HCT116 (cell line): ENCODE data around the gene INO80C. TPM values are rescaled to one million over a fixed set of nuclear protein-coding genes. Genes with fewer than 3 reads are reported as not detected.

Experiments used
- ATAC-seq: fragments of 200-7000 bp; cut with Tn5 transposase; 2 replicates; pipeline ENCODE4 v1.9.1; 2020; ENCODE audit warnings: mild to moderate bottlenecking, moderate library complexity
- BruUV-seq: library from RNA; stranded (reverse); fragments of 400-500 nt; replicated peaks from 2 replicates; lab custom pipeline; 2021; lab: Mats Ljungman, UMichigan
- CTCF ChIA-PET: fragments of 300-600 bp; sonication (Branson Sonifier 250); formaldehyde crosslinking; loops from one replicate; lab custom pipeline; 2021; ENCODE audit warnings: antibody characterized with exemption; lab: Charles Lee
- POLR2A ChIA-PET: fragments of 300-600, 350-600 bp; sonication (Branson Sonifier 250); formaldehyde crosslinking; loops from one replicate; lab custom pipeline; 2021; ENCODE audit warnings: antibody characterized with exemption; lab: Charles Lee
- RAD21 ChIA-PET, 2 experiments: fragments of 300-600 bp; sonication (Branson Sonifier 250); formaldehyde crosslinking; loops; one replicate each; lab custom pipeline; 2023; ENCODE audit warnings: low total read pairs in 2 of 2; ENCODE audit not compliant: uncharacterized antibody in 2 of 2, unreplicated experiment in 2 of 2, low non-redundant PET in 1 of 2; lab: Charles Lee
- DNase-seq: peaks from one replicate; pipeline ENCODE4 v3.0.0-alpha.2; 2010; ENCODE audit warnings: low read depth, low spot score
- H2AFZ ChIP-seq: fragments of 200-600 bp; shearing (Covaris generic), sonication (generic); 2 replicates; pipeline ENCODE4 v1.6.1; 2017; ENCODE audit warnings: low read depth, mixed run types, mixed read lengths, antibody characterized with exemption, low read length; ENCODE audit not compliant: poor library complexity, severe bottlenecking
- H3K27ac ChIP-seq: 2 replicates; pipeline ENCODE4 v1.5.1; 2012; ENCODE audit warnings: low read depth, low read length
- H3K27me3 ChIP-seq: fragments of 200-600 bp; sonication (generic); 2 replicates; pipeline ENCODE4 v1.6.1; 2016; ENCODE audit warnings: mixed run types, low read length, mixed read lengths; ENCODE audit not compliant: insufficient read depth
- H3K36me3 ChIP-seq, 2 experiments: fragments of 200-500 bp in 1 of 2; fragments of 200-600 bp in 1 of 2; sonication (Bioruptor generic) in 1 of 2; sonication (generic) in 1 of 2; 2 replicates each; pipeline versions ENCODE4 v1.5.1 to v1.6.1; 2014 to 2016; ENCODE audit warnings: low read length in 2 of 2, inconsistent platforms in 1 of 2, mixed read lengths in 1 of 2, mixed run types in 1 of 2; ENCODE audit not compliant: insufficient read depth in 2 of 2, control insufficient read depth in 1 of 2
- H3K4me1 ChIP-seq, 2 experiments: fragments of 200-600 bp in 1 of 2; sonication (generic) in 1 of 2; 2 replicates each; pipeline versions ENCODE4 v1.5.1 to v1.6.1; 2012 to 2017; ENCODE audit warnings: low read length in 2 of 2, inconsistent platforms in 1 of 2, mild to moderate bottlenecking in 1 of 2, mixed read lengths in 1 of 2, mixed run types in 1 of 2, moderate library complexity in 1 of 2; ENCODE audit not compliant: insufficient read depth in 2 of 2, control insufficient read depth in 1 of 2
- H3K4me2 ChIP-seq: fragments of 200-600 bp; sonication (generic); 2 replicates; pipeline ENCODE4 v1.6.1; 2017; ENCODE audit warnings: mixed run types, low read length, mixed read lengths
- H3K4me3 ChIP-seq, 2 experiments: fragments of 200-600 bp in 1 of 2; sonication (generic) in 1 of 2; replicated peaks in 1 of 2; 2 replicates each; pipeline ENCODE4 v1.5.1; 2011 to 2016; ENCODE audit warnings: low read length in 2 of 2, control low read depth in 1 of 2, low read depth in 1 of 2, mild to moderate bottlenecking in 1 of 2, mixed read lengths in 1 of 2, mixed run types in 1 of 2
- H3K79me2 ChIP-seq: fragments of 200-600 bp; sonication (generic); 2 replicates; pipeline ENCODE4 v1.6.1; 2017; ENCODE audit warnings: mild to moderate bottlenecking, mixed run types, low read length, moderate library complexity, mixed read lengths; ENCODE audit not compliant: insufficient read depth
- H3K9ac ChIP-seq: fragments of 200-600 bp; sonication (generic); 2 replicates; pipeline ENCODE4 v1.6.1; 2016; ENCODE audit warnings: low read length, mixed read lengths
- H3K9me2 ChIP-seq: fragments of 200-600 bp; sonication (generic), shearing (Covaris generic); 2 replicates; pipeline ENCODE4 v1.6.1; 2017; ENCODE audit warnings: mixed run types, mild to moderate bottlenecking, moderate library complexity; ENCODE audit not compliant: insufficient read depth
- H3K9me3 ChIP-seq, 2 experiments: fragments of 200-500 bp in 1 of 2; fragments of 200-600 bp in 1 of 2; sonication (Bioruptor generic) in 1 of 2; sonication (generic) in 1 of 2; 2 replicates each; pipeline ENCODE4 v1.6.1; 2014 to 2017; ENCODE audit warnings: low read length in 2 of 2, mixed read lengths in 2 of 2, inconsistent platforms in 1 of 2, low read depth in 1 of 2, mild to moderate bottlenecking in 1 of 2, mixed run types in 1 of 2, moderate library complexity in 1 of 2; ENCODE audit not compliant: control insufficient read depth in 1 of 2, insufficient read depth in 1 of 2
- H4K20me1 ChIP-seq: fragments of 200-600 bp; sonication (generic), shearing (Covaris generic); 2 replicates; pipeline ENCODE4 v1.6.1; 2017; ENCODE audit warnings: mixed run types, mild to moderate bottlenecking, moderate library complexity; ENCODE audit not compliant: insufficient read depth
- CBX3 ChIP-seq: IDR thresholded peaks from 2 replicates; pipeline ENCODE4 v1.6.1; 2012; ENCODE audit warnings: low read depth
- CEBPB ChIP-seq: IDR thresholded peaks from 2 replicates; pipeline ENCODE4 v1.6.1; 2012; ENCODE audit warnings: low read depth
- CTCF ChIP-seq, 3 experiments: fragments of 200-600 bp in 1 of 3; sonication (generic) in 1 of 3; IDR thresholded peaks in 2 of 3; conservative IDR thresholded peaks in 1 of 3; 2 replicates each; pipeline ENCODE4 v1.5.1; 2012 to 2017; ENCODE audit warnings: low read depth in 2 of 3, low read length in 2 of 3, antibody characterized with exemption in 1 of 3, borderline replicate concordance in 1 of 3, control low read depth in 1 of 3, mild to moderate bottlenecking in 1 of 3, mixed read lengths in 1 of 3, mixed run types in 1 of 3, moderate library complexity in 1 of 3; ENCODE audit not compliant: insufficient read depth in 1 of 3
- EGR1 ChIP-seq: IDR thresholded peaks from 2 replicates; pipeline ENCODE4 v1.6.1; 2012; ENCODE audit warnings: low read depth
- ELF1 ChIP-seq: IDR thresholded peaks from 2 replicates; pipeline ENCODE4 v1.6.1; 2012; ENCODE audit warnings: low read depth, borderline replicate concordance
- EZH2phosphoT487 ChIP-seq: fragments of 200-600 bp; IDR thresholded peaks from 2 replicates; pipeline ENCODE4 v1.6.1; 2018; ENCODE audit warnings: antibody characterized with exemption, borderline replicate concordance
- FOSL1 ChIP-seq: IDR thresholded peaks from 2 replicates; pipeline ENCODE4 v1.6.1; 2012; ENCODE audit warnings: low read depth
- JUND ChIP-seq: IDR thresholded peaks from 2 replicates; pipeline ENCODE4 v1.6.1; 2012
- MAX ChIP-seq: IDR thresholded peaks from 2 replicates; pipeline ENCODE4 v1.6.1; 2012
- POLR2A ChIP-seq: IDR thresholded peaks from 2 replicates; pipeline ENCODE4 v1.7.0; 2011; ENCODE audit warnings: borderline replicate concordance; ENCODE audit not compliant: insufficient read depth, insufficient read length; ENCODE audit errors: extremely low read depth
- POLR2AphosphoS5 ChIP-seq: IDR thresholded peaks from 2 replicates; pipeline ENCODE4 v1.6.1; 2011; ENCODE audit warnings: mild to moderate bottlenecking, low read depth, low read length, moderate library complexity
- RAD21 ChIP-seq: IDR thresholded peaks from 2 replicates; pipeline ENCODE4 v1.6.1; 2012; ENCODE audit warnings: low read depth, mild to moderate bottlenecking
- SIN3A ChIP-seq: IDR thresholded peaks from 2 replicates; pipeline ENCODE4 v1.6.1; 2012; ENCODE audit warnings: low read depth
- SP1 ChIP-seq: IDR thresholded peaks from 2 replicates; pipeline ENCODE4 v1.6.1; 2012; ENCODE audit warnings: low read depth
- TCF7L2 ChIP-seq: IDR thresholded peaks from 2 replicates; pipeline ENCODE4 v1.7.0; 2011; ENCODE audit warnings: borderline replicate concordance, inconsistent platforms; ENCODE audit not compliant: insufficient read depth, insufficient read length; ENCODE audit errors: extremely low read depth
- YY1 ChIP-seq: IDR thresholded peaks from 2 replicates; pipeline ENCODE4 v1.6.1; 2011; ENCODE audit warnings: low read length, low read depth, moderate library complexity, mild to moderate bottlenecking; ENCODE audit not compliant: insufficient replicate concordance; ENCODE audit errors: extremely low read depth
- ZBTB33 ChIP-seq: IDR thresholded peaks from 2 replicates; pipeline ENCODE4 v1.6.1; 2011; ENCODE audit warnings: mild to moderate bottlenecking, low read length, moderate library complexity; ENCODE audit not compliant: insufficient replicate concordance; ENCODE audit errors: extremely low read depth
- ZFX ChIP-seq: fragments of 450-650 bp; IDR thresholded peaks from 2 replicates; pipeline ENCODE4 v1.6.1; 2017
- intact Hi-C: fragments of 100-400 bp; cut with micrococcal nuclease; formaldehyde crosslinking; loops from 2 replicates; pipeline ENCODE4 v1.10.0; 2022
- total RNA-seq: library from RNA; stranded (reverse); gene quantifications from one replicate; pipeline ENCODE4 v1.2.1, GENCODE V29; 2021; ENCODE audit not compliant: unreplicated experiment

INO80C gene
- total RNA-seq, 1 experiment from 2014 or later, result 30.7 TPM

- no peaks in the 10 kb centered on the region for H3K27me3 ChIP-seq
- BruUV-seq, result no TSS peak
- ChIA-PET RAD21 (no interaction called here), CTCF (no interaction called here), POLR2A (no interaction called here)
- no peaks in the 10 kb centered on the region for H3K9me2 ChIP-seq
- TF ChIP-seq RAD21 (no peak), SIN3A (no peak), MAX (no peak), YY1 (no peak), ZBTB33 (no peak), POLR2A (no peak), EZH2phosphoT487 (no peak), EGR1 (no peak), JUND (no peak), FOSL1 (no peak), ZFX (no peak), CTCF (IDR thresholded peaks at IDR 0.05 in 2 of 3, conservative IDR thresholded peaks at IDR 0.05 in 1 of 3; ENCODE audit: borderline replicate concordance in 1 of 3, insufficient read depth in 1 of 3, low read depth in 2 of 3, low read length in 2 of 3) (no peak), SP1 (no peak), CBX3 (no peak), ELF1 (no peak), TCF7L2 (no peak), CEBPB (no peak), POLR2AphosphoS5 (no peak)
- H3K9me3 ChIP-seq, result no peaks in the 10 kb centered on the region
- H3K27ac ChIP-seq, result no peak overlapping the region
- DNase-seq (no peak), ATAC-seq (no peak)
- intact Hi-C loops, result no loop called here
- peak overlapping the region; percentile 8; the same call in 1 of the 2 replicates for H3K4me2 ChIP-seq
- H3K4me1 ChIP-seq, result peaks cover 41 to 59% of the 10 kb centered on the region in 2 experiments
- no peaks in the 10 kb centered on the region for H3K36me3 ChIP-seq
- no peak overlapping the region for H3K9ac ChIP-seq
- H3K79me2 ChIP-seq, result no peaks in the 10 kb centered on the region
- H3K4me3 ChIP-seq, result no peak overlapping the region
- H2AFZ ChIP-seq, result no peak overlapping the region
- no peaks in the 10 kb centered on the region for H4K20me1 ChIP-seq
Observed at GRCh38 chr18:35459997-35460396, 37.8 kb downstream of the INO80C start.
